Mesodermal cell (in vitro differentiated cells): ENCODE results near the gene LMNA.

ENCODE experiments used
- H3K27ac ChIP-seq: 2 replicates; pipeline ENCODE4 v1.7.0; 2013; ENCODE audit warnings: mild to moderate bottlenecking, low read depth, low read length, moderate library complexity; ENCODE audit not compliant: severe bottlenecking
- H3K36me3 ChIP-seq: 2 replicates; pipeline ENCODE4 v1.7.1; 2013; ENCODE audit warnings: mild to moderate bottlenecking, low read length, moderate library complexity; ENCODE audit not compliant: control insufficient read depth, insufficient read depth
- H3K4me1 ChIP-seq: one replicate; pipeline ENCODE4 v1.7.1; 2013; ENCODE audit warnings: mild to moderate bottlenecking, low read length; ENCODE audit not compliant: insufficient read depth, control insufficient read depth, poor library complexity, severe bottlenecking
- H3K4me3 ChIP-seq: 2 replicates; pipeline ENCODE4 v1.7.0; 2013; ENCODE audit warnings: low read length, control low read depth, mild to moderate bottlenecking; ENCODE audit not compliant: insufficient read depth, poor library complexity, severe bottlenecking; ENCODE audit errors: extremely low read depth
- H3K9me3 ChIP-seq: 2 replicates; pipeline ENCODE4 v1.7.1; 2013; ENCODE audit warnings: mild to moderate bottlenecking, low read length, moderate library complexity; ENCODE audit not compliant: control insufficient read depth
- WGBS, 2 experiments: methylation state at CpG; one replicate each; pipeline ENCODE4 v1.1.5; 2013; ENCODE audit warnings: missing lambda C conversion rate in 2 of 2; ENCODE audit not compliant: insufficient coverage in 2 of 2; 5-methylcytosine and 5-hydroxymethylcytosine counted together

The LMNA gene

DNA sequence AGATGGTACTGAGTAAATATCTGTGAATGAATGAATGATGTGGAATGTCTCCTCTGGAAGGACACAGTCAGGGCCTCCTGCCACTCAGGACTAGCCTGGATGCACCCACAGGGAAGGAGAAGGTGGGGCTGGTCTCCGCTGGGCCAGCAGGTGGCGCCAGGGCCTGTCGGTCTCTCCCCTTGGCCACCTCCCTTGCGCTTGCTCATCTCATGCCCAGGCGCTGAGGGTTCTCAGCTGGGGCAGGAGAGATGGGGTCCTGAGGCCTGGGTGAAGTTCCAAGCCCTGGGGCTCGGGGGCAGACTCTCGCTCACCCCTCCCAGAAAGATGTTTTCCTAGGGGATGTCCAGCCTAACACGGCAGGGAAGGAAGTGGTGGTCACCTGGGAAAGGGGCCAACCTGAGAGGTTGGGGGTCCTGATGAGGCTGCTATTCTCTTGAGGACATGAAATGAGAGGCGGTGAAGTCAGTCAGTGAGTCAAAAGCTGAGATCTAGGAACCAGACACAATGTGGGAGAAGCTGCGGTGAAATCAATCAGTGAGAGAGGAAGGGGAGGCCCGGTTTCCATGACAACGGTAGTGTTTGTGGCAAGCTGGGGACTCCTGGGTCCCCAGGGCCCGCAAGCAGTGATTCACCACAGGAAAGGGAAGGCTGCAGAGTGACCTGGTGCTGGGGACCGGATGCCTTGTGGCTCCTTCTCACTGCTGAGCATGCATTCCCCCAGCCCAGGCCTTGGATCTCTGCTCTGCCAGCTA lies 17.7 kb upstream of the LMNA start:
- H3K27ac ChIP-seq = peak overlapping the region; percentile 73
- H3K36me3 ChIP-seq = peaks cover 54% of the 10 kb centered on the region
- H3K9me3 ChIP-seq = no peaks in the 10 kb centered on the region
- WGBS, 2 experiments = 66 to 80% methylated on average over 8 to 10 of the region's 14 CpGs
- H3K4me1 ChIP-seq = peaks cover 14% of the 10 kb centered on the region
- no peak overlapping the region for H3K4me3 ChIP-seq

DNA sequence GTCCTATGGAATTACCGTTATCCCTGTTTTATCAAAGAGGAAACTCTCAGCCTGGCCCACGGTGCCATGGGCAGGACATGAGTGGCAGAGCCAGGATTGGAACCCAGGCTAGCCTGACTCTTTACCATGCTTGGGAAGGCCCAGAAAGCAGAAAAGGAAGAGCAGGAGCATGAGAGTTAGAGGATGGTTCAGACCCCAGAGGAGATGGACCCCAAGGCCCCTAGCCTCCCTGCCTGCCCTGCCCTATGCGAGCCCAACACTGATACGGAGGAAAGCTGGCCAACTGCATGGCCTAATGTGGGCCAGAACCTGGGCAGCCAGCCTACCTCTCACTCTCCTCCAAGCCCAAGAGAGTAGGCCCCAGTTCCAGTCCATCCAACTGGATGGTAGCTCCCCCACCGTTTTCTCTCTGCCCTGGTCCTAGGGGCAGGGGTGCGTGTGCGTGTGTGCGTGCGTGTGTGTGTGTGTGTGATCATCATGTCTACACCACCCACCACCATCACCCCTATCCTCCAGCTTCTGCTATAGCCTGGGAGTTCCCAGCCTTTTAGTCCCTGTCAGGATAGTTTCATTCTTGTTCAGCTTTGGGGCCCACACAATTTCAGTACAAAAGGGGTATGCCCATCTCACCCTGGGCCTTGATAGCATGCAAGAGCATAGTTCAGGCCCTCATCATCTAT lies 16.9 kb upstream of the LMNA start:
- no peak overlapping the region for H3K4me3 ChIP-seq
- H3K36me3 ChIP-seq = peaks cover 46% of the 10 kb centered on the region
- WGBS, 2 experiments = 95 to 98% methylated on average over 4 to 5 of the region's 9 CpGs
- peak overlapping the region; percentile 73 for H3K27ac ChIP-seq
- peaks cover 23% of the 10 kb centered on the region for H3K4me1 ChIP-seq
- no peaks in the 10 kb centered on the region for H3K9me3 ChIP-seq

DNA sequence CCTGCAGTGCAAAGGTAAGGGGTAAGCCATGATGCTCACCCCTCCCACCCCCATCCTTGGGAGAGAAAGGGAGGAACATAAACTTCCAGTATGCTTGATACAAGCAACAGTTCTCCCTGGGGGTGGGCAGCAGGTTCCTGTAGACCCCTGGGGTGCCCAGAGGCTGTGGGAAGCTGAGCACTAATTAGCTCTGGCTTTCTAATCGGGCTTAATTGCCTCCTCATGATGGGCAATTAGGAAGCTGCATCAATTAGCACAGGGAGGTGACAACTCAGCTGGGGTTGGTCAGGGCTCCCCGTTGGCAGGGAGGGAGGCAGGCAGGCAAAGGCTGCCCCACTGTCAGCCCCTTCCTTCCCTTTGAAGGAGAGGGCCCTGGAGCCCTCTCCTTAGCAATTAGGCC lies 15.7 kb upstream of the LMNA start:
- Histone ChIP-seq H3K4me3 (no peak overlapping the region), H3K9me3 (no peaks in the 10 kb centered on the region), H3K36me3 (peaks cover 35% of the 10 kb centered on the region), H3K27ac (no peak overlapping the region), H3K4me1 (peaks cover 34% of the 10 kb centered on the region)
- WGBS, 2 experiments = 60 to 66% methylated on average over 2 of the region's 2 CpGs

DNA sequence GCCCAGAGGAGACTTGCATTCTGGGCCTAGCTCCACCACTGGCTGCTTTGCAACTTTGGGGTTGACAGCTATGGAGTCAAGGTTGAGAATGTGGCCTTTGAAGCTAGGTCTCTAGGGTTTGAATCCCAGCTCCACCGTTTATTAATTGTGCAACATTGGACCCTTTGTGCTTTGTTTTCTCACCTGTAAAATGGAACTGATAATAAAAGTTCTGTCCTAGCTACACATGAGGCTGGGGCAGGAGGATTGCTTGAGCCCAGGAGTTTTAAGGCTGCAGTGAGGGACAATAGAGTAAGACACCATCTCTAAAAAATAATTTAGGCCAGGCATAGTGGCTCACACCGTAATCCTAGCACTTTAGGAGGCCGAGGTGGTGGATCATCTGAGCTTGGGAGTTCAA lies 15.2 kb upstream of the LMNA start:
- H3K36me3 ChIP-seq = peaks cover 30% of the 10 kb centered on the region
- peaks cover 39% of the 10 kb centered on the region for H3K4me1 ChIP-seq
- H3K4me3 ChIP-seq = no peak overlapping the region
- H3K27ac ChIP-seq = no peak overlapping the region
- no peaks in the 10 kb centered on the region for H3K9me3 ChIP-seq
- 86 to 100% methylated on average over 1 to 2 of the region's 3 CpGs for WGBS, 2 experiments

DNA sequence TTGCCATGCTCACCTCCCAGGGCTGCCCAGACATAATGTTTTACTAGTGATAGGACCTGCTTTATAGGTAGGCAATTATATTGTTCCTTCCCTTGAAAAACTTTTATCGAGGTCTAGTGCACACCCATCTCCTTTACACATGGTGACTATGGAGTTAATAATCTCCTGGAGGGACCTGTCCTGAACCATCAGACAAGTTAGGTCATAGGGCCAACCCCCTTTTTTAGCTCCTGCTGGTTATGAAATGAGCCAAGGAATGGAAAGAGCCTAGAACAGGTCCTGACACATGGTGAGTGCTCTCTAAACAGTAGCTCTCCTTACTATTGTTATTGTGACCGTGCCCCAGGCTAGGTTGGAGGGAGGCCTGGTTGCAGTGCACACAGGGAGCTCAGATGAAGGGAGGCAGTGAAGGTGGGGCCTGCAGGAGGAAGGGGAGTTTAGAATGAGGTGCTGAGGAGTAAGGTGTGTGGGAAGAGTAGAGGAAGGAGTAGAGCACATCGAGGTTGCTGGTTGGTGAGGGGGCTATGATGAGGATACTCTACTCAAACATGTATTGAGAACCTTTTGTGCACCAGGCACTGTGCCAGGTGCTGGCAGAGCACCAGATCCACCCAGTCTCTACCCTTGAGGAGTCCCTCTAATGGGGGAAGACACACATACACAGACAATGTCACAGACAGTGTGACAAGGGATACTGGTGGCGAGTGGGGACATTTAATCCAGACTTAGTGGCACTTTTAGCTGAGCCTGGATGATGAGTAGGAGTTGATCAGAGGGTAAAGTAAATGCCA lies 14.1 kb upstream of the LMNA start:
- H3K4me1 ChIP-seq = peaks cover 50% of the 10 kb centered on the region
- no peaks in the 10 kb centered on the region for H3K9me3 ChIP-seq
- no peak overlapping the region for H3K4me3 ChIP-seq
- WGBS, 2 experiments = 93 to 100% methylated on average over 2 of the region's 4 CpGs
- H3K36me3 ChIP-seq = peaks cover 25% of the 10 kb centered on the region
- no peak overlapping the region for H3K27ac ChIP-seq

DNA sequence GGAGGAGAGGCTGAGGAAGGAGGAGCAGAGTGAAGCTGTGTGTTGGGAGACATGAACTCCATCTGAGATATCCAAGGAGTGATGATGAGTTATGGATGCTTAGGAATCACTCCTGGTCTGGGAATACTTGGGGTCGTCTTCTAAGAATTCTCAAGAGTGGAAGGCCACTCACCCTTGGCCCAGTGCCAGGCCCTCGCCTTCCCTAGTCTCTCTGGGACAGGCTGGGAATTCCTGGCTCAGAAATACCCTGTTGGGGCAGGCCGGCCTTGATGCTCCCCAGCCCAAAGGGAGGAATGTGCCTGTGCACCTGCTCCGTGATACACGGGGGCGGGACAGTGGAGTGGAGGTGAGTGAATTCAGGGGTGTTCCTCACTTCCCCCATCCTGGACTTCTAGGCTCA lies 12.6 kb upstream of the LMNA start:
- H3K36me3 ChIP-seq = peaks cover 18% of the 10 kb centered on the region
- H3K9me3 ChIP-seq = no peaks in the 10 kb centered on the region
- H3K4me3 ChIP-seq = no peak overlapping the region
- H3K27ac ChIP-seq = no peak overlapping the region
- 98 to 100% methylated on average over 2 to 6 of the region's 6 CpGs for WGBS, 2 experiments
- H3K4me1 ChIP-seq = peaks cover 58% of the 10 kb centered on the region

DNA sequence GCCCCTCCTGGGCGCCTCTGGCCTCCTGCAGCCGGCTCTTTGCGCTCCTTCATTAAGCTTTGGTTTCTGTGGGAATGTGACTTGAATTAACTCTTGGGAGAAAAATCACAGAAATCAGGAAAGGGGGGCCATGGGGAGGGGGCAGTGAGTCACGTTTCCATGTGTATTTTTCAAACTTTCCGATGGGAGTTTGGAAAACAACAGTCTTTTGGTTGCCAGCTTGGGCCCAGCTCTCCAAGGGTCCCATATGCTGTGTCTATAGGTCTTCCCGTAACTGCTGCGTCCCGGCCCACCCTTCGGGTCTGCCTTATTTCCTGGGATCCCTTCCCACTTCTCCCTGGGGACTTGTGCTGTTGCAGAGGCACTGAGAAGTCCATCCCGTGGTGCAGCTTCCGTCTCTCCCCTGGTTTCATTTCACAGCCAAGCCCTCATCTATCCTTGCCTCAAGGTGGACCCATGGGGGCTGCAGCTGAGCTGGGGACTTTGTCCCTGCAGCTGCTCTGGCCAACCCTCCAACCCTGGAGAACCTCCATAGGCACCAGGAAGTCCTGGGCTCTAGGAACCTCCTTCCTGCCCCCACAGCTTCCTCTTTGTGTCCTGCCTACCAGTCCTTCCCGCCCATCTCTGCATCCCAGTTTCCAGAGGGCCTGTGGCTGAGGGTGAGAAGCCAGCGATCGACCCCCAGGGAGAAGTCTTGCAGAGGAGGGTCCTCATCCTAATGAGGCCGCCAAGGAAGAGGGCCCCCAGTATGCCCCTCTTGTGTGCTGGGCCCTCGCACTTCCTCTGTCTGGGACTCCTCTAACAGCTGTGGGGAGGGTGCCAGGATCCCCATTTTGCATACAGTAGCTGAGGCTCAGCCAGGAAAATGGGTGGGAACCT lies 11.6 kb upstream of the LMNA start:
- H3K36me3 ChIP-seq = peaks cover 12% of the 10 kb centered on the region
- WGBS, 2 experiments = 92 to 94% methylated on average over 14 to 16 of the region's 16 CpGs
- peaks cover 64% of the 10 kb centered on the region for H3K4me1 ChIP-seq
- H3K27ac ChIP-seq = peak overlapping the region; percentile 96
- no peak overlapping the region for H3K4me3 ChIP-seq
- H3K9me3 ChIP-seq = no peaks in the 10 kb centered on the region

DNA sequence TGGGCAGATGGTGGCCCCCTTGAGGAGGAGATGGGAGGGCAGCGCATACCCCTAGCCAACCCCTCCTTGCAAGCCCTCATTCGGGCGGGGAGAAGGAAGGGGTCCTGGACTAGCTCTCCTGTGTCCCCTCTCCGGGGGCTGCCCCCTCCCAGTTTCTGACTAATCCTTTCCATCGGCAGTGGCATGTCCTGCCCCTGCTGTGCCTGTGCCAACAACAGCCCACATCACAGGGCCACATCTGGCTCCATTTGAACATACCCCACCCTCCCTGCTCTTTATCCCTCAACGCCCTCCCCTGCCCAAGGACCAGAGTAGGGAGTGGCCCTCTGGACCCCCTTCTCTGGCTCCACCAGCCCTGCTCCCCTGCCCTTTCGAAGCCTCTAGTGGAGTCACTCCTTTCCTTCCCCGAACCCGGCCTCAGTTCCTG lies 11.0 kb upstream of the LMNA start:
- Histone ChIP-seq H3K36me3 (peaks cover 7% of the 10 kb centered on the region), H3K27ac (peak overlapping the region; percentile 96), H3K9me3 (no peaks in the 10 kb centered on the region), H3K4me3 (no peak overlapping the region), H3K4me1 (peaks cover 64% of the 10 kb centered on the region)
- 75 to 78% methylated on average over 7 to 9 of the region's 9 CpGs for WGBS, 2 experiments

DNA sequence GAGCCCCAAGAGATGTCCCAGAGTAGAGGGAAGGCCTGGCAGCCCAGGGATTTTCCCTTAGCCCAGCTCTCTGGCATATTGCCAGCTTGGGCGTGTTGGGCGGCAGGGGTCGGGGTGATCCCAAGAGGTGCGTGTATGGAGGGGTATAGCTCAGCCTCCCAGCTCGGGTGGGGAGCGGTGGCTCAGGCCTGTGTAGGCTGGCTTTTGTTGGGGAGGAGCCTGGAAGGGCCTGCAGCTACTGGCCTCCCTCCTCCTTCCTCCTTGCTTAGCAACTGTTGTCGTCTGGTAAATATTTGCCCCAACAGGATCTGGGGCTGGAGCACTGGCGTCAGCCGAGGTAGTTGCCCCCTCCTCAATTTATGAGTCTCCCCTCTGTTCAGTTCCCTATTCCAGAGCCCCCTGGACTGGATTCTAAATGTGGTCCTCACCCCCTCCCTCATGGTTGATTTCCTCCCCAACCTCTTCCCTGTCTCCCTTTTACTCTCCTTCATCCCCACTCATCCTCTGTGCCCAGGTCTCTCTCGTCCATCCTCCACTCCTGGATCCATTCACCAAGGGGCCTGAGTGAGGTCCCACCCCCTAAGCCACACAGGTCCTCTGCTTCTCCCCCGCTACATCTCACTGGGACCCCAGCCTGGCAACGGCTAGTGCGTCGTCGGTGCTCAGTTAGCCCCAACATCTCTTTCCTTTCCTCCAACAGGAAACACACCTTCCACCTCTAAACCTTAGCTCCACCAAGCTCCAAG lies 10.3 kb upstream of the LMNA start:
- WGBS, 2 experiments = 60 to 61% methylated on average over 6 to 10 of the region's 15 CpGs
- peaks cover 3% of the 10 kb centered on the region for H3K36me3 ChIP-seq
- H3K27ac ChIP-seq = peak overlapping the region; percentile 96
- H3K4me1 ChIP-seq = peaks cover 64% of the 10 kb centered on the region
- H3K4me3 ChIP-seq = no peak overlapping the region
- no peaks in the 10 kb centered on the region for H3K9me3 ChIP-seq
